Neutrophil (primary cell): ENCODE results near the gene ZNF92.
A peak's percentile ranks its signal among the peaks of the same experiment; 100 is the strongest.
"Not testable (repeated sequence)": the region's sequence is repeated elsewhere in the genome, so short reads cannot be mapped to it uniquely, and the experiment has no call there.

ENCODE experiments used
- H3K27ac ChIP-seq: fragments of 200-600 bp; sonication (generic); 2 replicates; pipeline ENCODE4 v1.5.1; 2016; ENCODE audit warnings: mild to moderate bottlenecking, moderate library complexity
- H3K27me3 ChIP-seq: fragments of 200-600 bp; sonication (generic); 2 replicates; pipeline ENCODE4 v1.6.0; 2016; ENCODE audit warnings: mild to moderate bottlenecking
- H3K36me3 ChIP-seq: fragments of 200-600 bp; sonication (generic); 2 replicates; pipeline ENCODE4 v1.5.1; 2017
- H3K4me1 ChIP-seq, 2 experiments: fragments of 200-600 bp in 1 of 2; sonication (generic) in 1 of 2; 1 replicate in 1 of 2; 2 replicates in 1 of 2; pipeline versions ENCODE4 v1.5.1 to v1.6.1; 2013 to 2016; ENCODE audit warnings: low read depth in 1 of 2, low read length in 1 of 2, mild to moderate bottlenecking in 1 of 2, moderate library complexity in 1 of 2; ENCODE audit not compliant: control insufficient read depth in 1 of 2, insufficient read depth in 1 of 2
- H3K4me3 ChIP-seq, 2 experiments: fragments of 200-600 bp in 1 of 2; sonication (generic) in 1 of 2; 1 replicate in 1 of 2; 2 replicates in 1 of 2; pipeline ENCODE4 v1.5.1; 2013 to 2016; ENCODE audit warnings: low read depth in 1 of 2, low read length in 1 of 2, mild to moderate bottlenecking in 1 of 2, moderate library complexity in 1 of 2
- H3K9me3 ChIP-seq: fragments of 200-600 bp; sonication (generic); 2 replicates; pipeline ENCODE4 v1.5.1; 2016
- TF ChIP-seq, protein P1 (sequence below): fragments of 200-600 bp; sonication (generic); IDR thresholded peaks from 2 replicates; pipeline ENCODE4 v1.5.1; 2016; ENCODE audit warnings: antibody characterized with exemption

The ZNF92 gene

DNA sequence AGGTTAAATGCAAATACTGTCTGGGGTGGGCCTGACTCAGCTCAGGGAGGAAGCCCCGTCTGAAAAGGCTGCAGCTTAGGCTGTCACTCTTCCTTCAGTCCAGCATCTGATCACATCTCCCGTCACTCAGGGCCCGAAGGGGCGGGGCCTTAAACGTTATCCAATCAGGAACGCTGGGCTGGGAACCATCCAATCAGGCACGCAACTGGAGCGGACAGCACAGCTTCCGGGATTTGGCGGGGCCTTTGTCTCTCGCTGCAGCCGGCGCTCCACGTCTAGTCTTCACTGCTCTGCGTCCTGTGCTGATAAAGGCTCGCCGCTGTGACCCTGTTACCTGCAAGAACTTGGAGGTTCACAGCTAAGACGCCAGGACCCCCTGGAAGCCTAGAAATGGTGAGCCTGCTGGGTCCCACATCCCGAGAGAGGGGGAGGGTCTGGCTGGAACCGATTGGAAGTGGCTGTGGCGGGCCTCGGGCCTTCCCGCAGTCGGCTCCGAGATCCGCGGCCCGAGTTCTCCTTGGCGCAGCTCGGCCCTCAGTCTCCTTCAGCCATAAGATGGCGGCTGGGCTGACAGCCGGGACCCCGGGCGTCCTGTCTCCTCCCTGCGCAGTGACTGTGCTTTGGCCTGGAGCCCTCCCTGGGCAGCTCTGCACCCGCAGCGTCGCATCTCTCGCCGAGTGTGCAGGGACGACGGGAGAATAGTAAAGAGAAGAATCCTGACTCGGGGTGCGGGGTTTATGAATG is at the start of gene ZNF92:
TSS of gene ZNF92 (plus strand) at position 248 of the 744 bp plus-strand sequence. CDS start at position 391, 143 bp downstream.
- Histone ChIP-seq H3K4me3 (peak within 1 kb of the TSS; percentile 73 to 78), H3K9me3 (no peaks in the 10 kb centered on the region), H3K36me3 (no peaks in the 10 kb centered on the region), H3K27ac (peak within 1 kb of the TSS; percentile 86), H3K27me3 (no peaks in the 10 kb centered on the region), H3K4me1 (peaks cover 11 to 23% of the 10 kb centered on the region in 2 experiments)
- TF ChIP-seq, protein P1, sequence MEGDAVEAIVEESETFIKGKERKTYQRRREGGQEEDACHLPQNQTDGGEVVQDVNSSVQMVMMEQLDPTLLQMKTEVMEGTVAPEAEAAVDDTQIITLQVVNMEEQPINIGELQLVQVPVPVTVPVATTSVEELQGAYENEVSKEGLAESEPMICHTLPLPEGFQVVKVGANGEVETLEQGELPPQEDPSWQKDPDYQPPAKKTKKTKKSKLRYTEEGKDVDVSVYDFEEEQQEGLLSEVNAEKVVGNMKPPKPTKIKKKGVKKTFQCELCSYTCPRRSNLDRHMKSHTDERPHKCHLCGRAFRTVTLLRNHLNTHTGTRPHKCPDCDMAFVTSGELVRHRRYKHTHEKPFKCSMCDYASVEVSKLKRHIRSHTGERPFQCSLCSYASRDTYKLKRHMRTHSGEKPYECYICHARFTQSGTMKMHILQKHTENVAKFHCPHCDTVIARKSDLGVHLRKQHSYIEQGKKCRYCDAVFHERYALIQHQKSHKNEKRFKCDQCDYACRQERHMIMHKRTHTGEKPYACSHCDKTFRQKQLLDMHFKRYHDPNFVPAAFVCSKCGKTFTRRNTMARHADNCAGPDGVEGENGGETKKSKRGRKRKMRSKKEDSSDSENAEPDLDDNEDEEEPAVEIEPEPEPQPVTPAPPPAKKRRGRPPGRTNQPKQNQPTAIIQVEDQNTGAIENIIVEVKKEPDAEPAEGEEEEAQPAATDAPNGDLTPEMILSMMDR: no peak

DNA sequence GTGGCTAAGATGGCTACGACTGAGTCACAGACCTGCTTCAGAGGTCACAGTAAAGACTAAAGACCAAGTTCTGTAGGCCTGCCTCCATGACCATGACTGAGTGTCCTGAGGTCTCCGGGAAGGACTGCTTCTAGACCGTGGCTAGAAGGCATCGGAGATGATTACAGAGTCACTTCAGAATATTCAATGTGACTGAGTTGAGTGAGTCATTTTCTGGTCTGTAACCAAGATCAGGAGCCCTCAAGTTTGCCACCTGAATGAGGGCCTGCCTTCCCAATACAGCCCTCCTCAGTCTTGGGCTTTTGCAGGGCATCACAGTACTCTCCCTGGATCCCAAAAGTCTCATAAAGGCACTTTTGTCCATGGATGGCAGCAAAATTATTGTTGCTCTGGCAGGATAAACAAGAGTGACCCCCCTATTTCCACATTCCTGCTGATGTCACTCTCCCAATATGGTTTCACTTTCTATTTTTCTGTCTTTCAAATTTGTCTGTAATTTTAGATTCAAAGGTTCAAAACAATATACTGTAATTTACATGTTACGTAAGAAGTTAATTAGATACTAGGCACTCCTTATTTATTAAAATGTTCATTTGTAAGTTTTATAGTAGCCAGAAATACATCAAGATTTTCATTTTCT is 47.7 kb upstream of the ZNF92 start:
- Histone ChIP-seq H3K36me3 (no peaks in the 10 kb centered on the region), H3K4me1 (peaks cover 0 to 4% of the 10 kb centered on the region in 2 experiments), H3K4me3 (no peak overlapping the region), H3K27me3 (no peaks in the 10 kb centered on the region), H3K9me3 (no peaks in the 10 kb centered on the region), H3K27ac (no peak overlapping the region)
- TF ChIP-seq, protein P1: no peak

DNA sequence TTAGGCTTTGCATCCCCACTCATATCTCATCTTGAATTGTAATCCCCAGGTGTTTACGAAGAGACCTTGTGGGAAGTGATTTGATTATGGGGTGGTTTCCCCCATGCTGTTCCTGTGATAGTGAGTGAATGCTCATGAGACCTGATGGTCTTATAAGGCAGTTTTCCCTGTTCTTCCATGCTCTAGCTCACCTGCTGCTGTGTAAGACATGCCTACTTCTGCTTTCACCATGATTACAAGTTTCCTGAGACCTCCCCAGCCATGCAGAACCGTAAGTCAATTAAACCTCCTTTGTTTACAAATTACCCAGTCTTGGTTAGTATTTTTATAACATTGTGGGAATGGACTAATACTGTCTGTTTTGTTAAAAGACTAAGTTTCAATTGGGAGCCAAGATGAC is 35.3 kb upstream of the ZNF92 start:
- TF ChIP-seq, protein P1: no peak
- Histone ChIP-seq H3K27ac (no peak overlapping the region), H3K27me3 (no peaks in the 10 kb centered on the region)

DNA sequence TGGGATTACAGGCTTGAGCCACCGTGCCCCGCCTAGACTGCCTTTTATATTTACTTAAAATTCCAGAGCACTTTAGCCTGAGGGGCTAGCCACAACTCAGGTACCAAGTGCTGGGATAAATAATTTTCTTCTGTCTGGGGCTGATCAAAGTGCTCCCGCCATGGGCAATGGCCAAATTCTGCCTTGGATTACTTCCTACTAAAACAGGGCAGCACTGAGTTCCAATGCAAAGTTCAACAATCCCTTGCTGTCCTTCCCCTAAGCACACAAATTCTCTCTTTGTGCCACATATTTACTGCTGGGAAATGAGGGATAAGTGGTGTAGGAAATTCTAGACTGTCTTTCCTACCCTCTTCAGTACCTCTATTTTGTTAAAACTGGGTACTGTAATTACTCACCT is 34.4 kb upstream of the ZNF92 start:
- Histone ChIP-seq H3K4me3 (no peak overlapping the region), H3K4me1 (no peaks in the 10 kb centered on the region)
- TF ChIP-seq, protein P1: no peak

More for the DNA sequence above, 35.3 kb upstream of the ZNF92 start:
- Histone ChIP-seq H3K4me3 (no peak overlapping the region), H3K9me3 (no peaks in the 10 kb centered on the region), H3K4me1 (no peaks in the 10 kb centered on the region), H3K36me3 (no peaks in the 10 kb centered on the region)

DNA sequence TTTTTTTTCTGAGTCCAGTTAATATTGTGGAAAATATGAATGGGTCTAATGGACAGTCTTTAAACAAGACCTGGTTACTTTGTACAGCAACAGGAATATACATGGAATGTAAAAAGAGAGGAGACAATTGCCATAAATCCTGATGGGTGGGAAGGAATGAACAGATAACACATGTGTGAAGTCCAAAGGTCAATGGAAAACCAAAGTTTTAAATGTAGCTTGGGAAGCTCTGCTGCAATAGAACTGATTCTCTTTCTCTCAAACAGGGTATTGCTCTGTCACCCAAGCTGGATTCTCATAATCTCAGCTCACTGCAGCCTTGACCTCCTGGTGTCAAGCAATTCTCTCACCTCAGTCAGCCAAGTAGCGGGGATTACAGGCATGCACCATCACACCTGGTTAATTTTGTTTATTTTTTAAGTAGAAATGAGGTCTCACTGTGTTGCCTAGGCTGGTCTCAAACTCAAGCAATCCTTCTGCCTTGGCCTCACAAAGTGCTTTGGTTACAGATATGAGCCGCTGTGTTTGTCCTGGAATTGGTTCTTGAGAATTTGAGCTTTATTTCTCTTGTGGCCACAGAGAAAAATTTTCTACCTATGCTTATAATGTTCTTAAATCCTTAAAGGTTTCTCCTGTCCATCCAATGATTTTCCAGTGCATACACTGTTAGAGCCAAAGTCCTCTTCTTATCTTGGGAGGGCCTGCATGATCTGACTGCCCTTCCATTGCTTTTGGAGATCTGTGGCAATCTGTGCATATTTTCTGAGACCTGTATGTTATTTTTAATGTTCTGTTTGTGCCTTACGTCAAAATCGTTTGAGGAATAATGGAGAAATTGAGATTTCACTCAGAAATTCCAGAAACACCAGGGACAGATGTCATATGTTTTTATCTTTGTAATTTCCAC is 30.7 kb upstream of the ZNF92 start:
- Histone ChIP-seq H3K27me3 (peaks cover 3% of the 10 kb centered on the region), H3K4me3 (no peak overlapping the region), H3K36me3 (no peaks in the 10 kb centered on the region), H3K9me3 (no peaks in the 10 kb centered on the region), H3K4me1 (no peaks in the 10 kb centered on the region), H3K27ac (no peak overlapping the region)
- TF ChIP-seq, protein P1: no peak

More for the DNA sequence above, 34.4 kb upstream of the ZNF92 start:
- H3K27ac ChIP-seq: no peak overlapping the region
- H3K27me3 ChIP-seq: no peaks in the 10 kb centered on the region
- H3K9me3 ChIP-seq: no peaks in the 10 kb centered on the region
- H3K36me3 ChIP-seq: no peaks in the 10 kb centered on the region

DNA sequence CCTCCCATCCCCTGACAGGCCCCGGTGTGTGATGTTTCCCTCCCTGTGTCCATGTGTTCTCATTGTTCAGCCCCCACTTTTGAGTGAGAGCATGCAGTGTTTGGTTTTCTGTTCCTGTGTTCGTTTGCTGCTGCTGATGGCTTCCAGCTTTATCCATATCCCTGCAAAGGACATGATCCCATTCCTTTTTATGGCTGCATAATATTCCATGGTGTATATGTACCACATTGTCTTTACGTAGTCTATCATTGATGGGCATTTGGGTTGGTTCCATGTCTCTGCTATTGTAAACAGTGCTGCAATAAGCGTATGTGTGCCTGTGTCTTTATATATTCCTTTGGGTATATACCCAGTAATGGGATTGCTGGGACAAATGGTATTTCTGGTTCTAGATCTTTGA is 29.1 kb upstream of the ZNF92 start:
- not testable (repeated sequence) for H3K27ac ChIP-seq, H3K4me3 ChIP-seq, H3K9me3 ChIP-seq, H3K27me3 ChIP-seq, H3K36me3 ChIP-seq, H3K4me1 ChIP-seq
